Hepatic stellate cell (primary cell): ENCODE data around the gene ARID3A.

ENCODE experiments used
- DNase-seq: peaks from one replicate; pipeline ENCODE4 v3.0.0; 2011; ENCODE audit warnings: low spot score

Gene ARID3A

DNA sequence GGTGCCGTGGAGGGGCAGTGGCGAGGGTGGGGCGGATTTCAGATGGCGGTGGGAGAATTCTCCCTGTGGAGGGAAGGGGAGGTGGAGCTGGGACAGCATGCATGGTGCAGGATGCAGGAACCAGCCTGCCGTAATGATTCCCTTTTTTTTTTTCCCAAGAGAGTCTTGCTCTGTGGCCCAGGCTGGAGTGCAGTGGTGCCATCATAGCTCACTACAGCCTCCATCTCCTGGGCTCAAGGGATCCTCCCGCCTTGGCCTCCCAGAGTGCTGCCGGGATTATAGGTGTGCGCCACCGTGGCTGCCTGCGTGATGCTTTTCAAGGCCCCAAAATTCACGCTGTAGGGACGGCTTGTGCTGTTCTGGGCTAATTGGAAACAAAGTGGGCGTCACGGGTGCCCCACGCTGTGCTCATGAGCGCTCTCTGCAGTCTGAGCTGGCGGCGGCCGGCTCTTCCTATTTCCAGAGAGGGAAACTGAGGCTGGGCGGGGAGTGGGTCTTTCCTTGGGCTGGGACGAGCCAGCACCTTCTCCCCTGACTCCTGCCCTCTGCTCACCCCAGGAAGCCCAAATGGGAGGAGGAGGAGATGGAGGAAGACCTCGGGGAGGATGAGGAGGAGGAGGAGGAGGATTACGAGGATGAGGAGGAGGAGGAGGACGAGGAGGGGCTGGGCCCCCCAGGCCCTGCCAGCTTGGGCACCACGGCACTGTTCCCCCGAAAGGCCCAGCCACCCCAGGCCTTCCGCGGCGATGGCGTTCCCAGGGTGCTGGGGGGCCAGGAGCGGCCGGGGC, 6.2 kb downstream of the ARID3A start:
- DNase-seq = no peak

DNA sequence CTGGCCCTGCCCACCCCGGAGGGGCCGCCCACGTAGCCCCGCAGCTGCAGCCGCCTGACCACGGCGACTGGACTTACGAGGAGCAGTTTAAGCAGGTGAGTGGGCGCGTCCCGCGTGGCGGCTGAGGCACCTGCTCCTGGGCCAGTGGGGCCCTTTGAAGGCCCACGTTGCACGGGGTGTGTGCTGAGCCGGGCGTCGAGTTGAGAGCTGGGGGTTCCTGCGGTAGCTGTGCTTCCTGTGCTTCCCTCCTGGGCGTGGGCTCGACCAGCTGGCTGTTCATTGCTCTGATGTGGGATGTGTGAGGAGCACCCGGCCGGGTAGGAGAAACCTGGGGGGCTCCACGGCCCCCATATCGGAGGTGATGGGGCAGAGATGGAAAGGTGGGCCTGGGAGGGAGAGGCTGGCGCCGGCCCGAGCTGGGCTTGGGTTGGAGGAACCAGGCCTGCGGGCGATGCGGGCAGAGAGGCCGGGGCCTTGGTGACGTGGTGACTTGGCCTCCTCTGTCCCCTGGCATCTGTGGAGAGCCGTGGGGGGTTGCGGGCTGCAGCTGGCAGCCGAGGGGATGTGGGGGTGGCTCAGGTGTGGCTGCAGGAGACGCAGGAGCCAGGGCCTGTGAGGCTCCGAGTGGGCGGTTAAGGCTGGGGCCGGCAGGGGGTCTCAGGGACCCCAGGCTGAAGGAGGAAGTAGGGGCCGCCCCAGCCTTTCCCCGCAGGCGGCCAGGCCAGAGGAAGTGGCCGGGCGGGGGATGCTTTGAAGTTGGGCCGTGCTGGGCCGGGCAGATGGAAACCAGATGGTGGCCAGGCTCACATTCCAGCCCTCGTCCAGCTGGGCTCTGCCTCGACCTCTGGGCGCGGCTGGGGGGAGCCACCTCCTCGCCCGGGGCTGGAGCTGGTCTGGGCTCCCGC, 7.1 kb downstream of the ARID3A start:
- DNase-seq = peak; percentile 98

- no peak for DNase-seq
Measured at GRCh38 chr19:933553-933882, 7.7 kb downstream of the ARID3A start.

GRCh38 chr19:934197-934840, 8.5 kb downstream of the ARID3A start:
- DNase-seq = no peak

- no peak for DNase-seq
Measured at GRCh38 chr19:934865-935479, 9.1 kb downstream of the ARID3A start.

DNA sequence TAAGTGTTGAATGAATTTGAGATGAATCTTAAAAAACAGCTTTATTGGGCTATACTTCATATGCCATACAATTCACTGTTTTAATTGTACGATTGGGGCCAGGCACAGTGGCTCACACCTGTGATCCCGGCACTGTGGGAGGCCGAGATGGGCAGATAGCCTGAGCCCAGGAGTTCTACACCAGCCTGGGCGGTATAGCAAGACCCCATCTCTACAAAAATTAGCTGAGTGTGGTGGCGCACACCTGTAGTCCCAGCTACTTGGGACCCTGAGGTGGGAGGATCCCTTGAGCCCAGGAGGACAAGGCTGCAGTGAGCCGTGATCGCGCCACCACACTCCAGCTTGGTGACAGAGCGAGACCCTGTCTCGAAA, 10.3 kb downstream of the ARID3A start:
- no peak for DNase-seq

DNA sequence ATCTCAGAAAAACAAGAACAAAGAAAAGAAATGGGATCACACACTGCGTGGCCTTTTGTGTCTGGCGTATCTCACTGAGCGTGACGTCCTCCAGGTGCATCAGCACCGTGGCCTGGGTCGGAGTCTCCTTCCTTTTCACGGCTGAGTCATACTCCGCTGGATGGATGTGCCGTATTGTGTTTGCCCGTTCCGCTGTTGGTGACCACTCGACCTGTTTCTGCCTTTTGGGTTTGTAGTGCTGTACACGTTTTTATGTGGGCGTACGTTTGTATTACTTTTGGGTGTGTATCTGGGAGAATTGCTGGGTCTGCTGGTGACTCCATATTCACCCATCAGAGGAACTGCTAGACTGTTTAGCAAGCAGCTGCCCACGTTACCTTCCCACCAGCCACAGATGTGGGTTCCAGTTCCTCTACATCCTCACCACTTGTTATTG, 11.4 kb downstream of the ARID3A start:
- no peak for DNase-seq

DNA sequence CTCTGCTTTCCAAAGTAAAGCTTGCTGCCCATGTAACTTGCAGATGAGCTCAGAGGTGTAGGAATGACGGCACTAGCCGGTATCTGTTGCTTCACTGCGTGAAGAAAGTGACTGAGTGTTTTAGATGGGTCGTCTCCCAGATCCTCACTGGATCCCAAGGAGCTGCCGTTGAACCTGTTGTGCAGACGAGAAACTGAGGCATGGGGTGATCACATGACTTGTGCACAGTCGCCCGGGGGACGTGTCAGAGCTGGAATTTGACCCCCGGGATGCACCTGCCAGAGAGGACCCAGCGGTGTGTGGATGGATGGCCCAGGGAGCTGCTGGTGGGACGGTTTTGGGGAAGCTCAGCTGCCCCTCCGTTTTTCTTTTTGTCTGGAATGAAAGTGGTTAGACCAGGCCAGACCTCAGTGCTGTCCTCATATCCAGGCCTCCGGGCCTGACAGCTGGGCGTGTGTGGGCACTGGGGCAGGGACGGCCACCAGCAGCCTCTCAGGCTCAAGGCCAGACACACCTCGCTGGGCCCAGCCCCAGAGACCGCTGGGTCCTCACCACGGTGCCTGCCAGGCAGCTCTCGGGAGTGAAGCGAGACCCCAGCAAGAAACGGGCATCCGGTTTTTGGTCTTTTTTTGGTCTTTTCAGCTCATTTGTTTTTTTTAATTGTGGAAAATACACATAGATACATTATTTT, 12.5 kb downstream of the ARID3A start:
- DNase-seq = no peak

DNA sequence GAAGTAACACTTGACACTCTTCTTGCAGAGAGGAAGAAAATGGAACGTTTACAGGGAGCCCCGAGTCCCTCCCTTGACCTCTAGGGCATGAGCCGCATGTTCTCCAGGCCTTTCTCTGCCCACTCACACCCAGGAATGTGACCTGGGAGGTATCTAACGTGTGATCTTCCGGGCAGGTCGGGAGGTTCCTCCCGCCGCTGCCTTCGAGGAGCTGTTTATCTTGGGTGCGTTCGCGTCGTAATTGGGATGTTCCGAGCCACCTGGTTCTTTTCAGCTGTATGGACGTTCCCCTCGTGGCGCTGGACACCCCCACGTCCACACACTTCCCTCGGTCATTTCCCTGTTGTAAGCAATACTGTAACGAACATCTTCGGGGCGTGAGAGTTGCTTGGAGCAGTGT, 13.6 kb downstream of the ARID3A start:
- DNase-seq = no peak

GRCh38 chr19:939922-940321, 14.1 kb downstream of the ARID3A start:
- DNase-seq = no peak

DNA sequence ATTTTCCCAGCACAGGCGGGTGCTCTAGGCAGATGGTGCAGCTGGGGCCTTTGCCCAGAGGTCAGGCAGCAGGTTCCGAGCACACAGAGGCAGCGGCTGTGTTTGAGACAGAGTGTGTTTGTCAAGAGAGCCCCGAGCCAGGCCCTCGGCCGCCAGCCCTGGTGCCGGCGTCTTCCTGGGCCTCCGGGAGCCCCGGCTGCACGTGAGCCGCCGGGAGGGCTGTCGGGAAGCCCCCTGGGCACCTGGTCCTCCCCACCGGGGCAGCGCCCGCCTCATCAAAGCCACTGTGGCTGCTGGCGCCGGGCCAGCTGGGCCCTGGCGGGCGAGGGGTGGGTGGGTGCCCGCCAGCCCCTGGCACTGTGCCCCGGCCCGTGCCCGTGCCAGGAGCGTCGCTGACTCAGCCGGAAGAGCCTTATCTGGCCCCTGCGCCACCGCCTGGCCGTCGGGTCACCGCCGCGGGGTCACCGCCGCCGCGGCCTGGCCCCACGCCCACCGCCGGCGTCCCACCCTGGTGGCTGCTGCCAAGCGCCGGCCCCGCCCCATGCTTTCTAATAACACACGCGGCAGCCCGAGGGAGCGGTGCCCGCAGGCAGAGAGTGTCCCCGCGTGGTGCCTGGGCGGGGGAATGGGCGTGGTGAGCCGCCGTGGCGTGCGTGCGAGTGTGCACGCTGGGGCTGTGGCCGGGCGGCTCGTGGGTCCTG, 14.9 kb downstream of the ARID3A start:
- DNase-seq = peak; percentile 83

- DNase-seq = no peak
Measured at GRCh38 chr19:941292-942132, 15.7 kb downstream of the ARID3A start.

DNA sequence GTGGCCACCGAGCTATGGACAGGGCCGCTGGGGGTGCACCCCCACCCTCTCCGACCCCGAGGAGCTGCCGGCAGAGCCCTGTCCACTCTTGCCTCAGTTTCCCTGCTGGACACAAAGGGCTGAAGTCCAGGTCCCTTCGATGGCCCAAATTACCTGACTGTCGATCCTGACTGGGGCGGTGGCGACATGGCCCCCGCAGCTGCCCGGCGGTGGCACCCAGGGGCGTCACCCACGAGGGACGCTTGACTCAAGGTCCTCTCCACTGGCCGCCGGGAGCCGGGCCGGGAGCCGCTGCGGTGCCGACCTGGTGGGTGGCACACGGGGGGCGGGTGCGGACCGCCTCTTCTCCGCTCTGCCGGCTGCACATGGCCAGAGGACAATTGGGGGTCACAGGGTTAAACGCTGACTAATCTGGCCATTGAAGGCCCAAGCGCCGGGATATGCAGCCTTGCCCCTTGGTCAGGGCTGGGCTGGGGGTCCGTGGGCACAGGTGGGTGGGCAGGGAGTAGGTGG, 16.4 kb downstream of the ARID3A start:
- no peak for DNase-seq

DNA sequence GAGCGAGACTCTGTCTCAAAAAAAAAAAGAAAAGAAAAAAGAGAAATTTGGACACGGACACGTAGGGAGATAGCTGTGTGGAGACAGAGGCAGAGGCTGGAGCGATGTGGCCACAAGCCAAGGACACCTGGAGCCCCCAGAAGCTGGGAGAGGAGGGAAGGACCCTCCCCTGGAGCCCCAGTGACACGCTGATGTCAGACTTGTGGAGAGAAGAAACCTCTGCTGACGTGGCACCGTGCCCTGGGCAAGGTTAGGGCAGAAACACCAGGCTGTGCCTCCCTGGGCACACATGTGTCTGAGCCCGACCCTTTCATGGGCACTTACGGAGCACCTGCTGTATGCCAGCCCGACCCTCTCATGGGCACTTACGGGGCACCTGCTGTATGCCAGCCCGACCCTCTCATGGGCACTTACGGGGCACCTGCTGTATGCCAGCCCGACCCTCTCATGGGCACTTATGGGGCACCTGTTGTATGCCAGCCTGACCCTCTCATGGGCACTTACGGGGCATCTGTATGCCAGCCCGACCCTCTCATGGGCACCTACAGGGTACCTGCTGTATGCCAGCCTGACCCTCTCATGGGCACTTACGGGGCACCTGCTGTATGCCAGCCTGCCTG, 17.8 kb downstream of the ARID3A start:
- DNase-seq = no peak

GRCh38 chr19:944171-944567, 18.3 kb downstream of the ARID3A start:
- DNase-seq = no peak

DNA sequence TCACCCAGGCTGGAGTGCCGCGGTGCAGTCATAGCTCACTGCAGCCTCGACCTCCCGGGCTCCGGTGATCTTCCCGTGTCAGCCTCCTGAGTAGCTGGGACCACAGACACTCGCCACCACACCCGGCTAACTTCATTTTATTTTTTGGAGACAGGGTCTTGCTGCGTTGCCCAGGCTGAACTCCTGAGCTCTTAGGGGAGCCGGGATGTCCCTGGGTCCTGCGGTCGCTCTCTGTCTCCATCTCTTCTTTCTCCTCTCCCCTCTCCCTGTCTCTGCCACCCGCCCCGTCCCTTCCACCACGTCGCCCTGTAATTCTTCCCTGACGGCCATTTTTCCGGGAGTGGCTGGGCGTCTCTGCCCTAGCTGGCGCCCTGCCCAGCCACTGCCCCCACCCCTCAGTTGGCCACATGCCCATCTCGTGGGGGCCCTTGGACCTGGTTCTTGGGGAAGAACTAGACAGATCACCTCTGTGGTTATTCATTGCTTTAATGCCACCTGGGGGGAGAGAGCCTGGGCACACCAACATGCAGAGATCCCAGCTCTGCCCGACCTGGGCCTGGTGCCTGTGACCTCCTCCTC, 18.9 kb downstream of the ARID3A start:
- no peak for DNase-seq

- DNase-seq = no peak
Measured at GRCh38 chr19:945401-946252, 19.8 kb downstream of the ARID3A start.

- DNase-seq = no peak
Measured at GRCh38 chr19:947090-947706, 21.4 kb downstream of the ARID3A start.
